CD4-positive, alpha-beta memory T cell (primary cell): ENCODE results near the gene ACADVL. TPM values are rescaled to one million over a fixed set of nuclear protein-coding genes. Genes with fewer than 3 reads are reported as not detected.

ENCODE experiments used
- CTCF ChIA-PET: fragments of 350-600 bp; sonication (Branson Sonifier 250); formaldehyde crosslinking; loops from one replicate; lab custom pipeline; 2021; ENCODE audit warnings: inconsistent platforms; ENCODE audit not compliant: partially characterized antibody; lab: Charles Lee
- POLR2A ChIA-PET: fragments of 350-600 bp; sonication (Branson Sonifier 250); formaldehyde crosslinking; loops from one replicate; lab custom pipeline; 2021; ENCODE audit not compliant: partially characterized antibody; lab: Charles Lee
- DNase-seq, 5 donors: peaks; one replicate each; pipeline versions ENCODE4 v3.0.0 to v3.0.0-alpha.2; 2020 to 2022; ENCODE audit warnings: mixed read lengths in 1 of 5
- H3K27ac ChIP-seq: one replicate; pipeline ENCODE4 v1.7.0; 2013; ENCODE audit warnings: low read depth, low read length
- H3K27me3 ChIP-seq: 2 replicates; pipeline ENCODE4 v1.7.0; 2013; ENCODE audit warnings: mild to moderate bottlenecking, low read length, moderate library complexity; ENCODE audit not compliant: insufficient read depth
- H3K36me3 ChIP-seq: 2 replicates; pipeline ENCODE4 v1.7.0; 2013; ENCODE audit warnings: mild to moderate bottlenecking, low read length, moderate library complexity; ENCODE audit not compliant: insufficient read depth
- H3K4me1 ChIP-seq: 2 replicates; pipeline ENCODE4 v1.7.0; 2013; ENCODE audit warnings: mild to moderate bottlenecking, low read length, moderate library complexity; ENCODE audit not compliant: insufficient read depth
- H3K4me3 ChIP-seq, 2 donors: one replicate each; pipeline ENCODE4 v1.7.0; 2013; ENCODE audit warnings: low read length in 2 of 2, mild to moderate bottlenecking in 1 of 2
- H3K9me3 ChIP-seq, 2 donors: one replicate each; pipeline ENCODE4 v1.7.0; 2013; ENCODE audit warnings: low read length in 2 of 2, control low read depth in 1 of 2; ENCODE audit not compliant: control insufficient read depth in 1 of 2
- H3K27ac Mint-ChIP-seq, 7 donors: one replicate each; pipeline ENCODE4 v1.8.0; 2020 to 2021; ENCODE audit warnings: mixed read lengths in 7 of 7, mild to moderate bottlenecking in 6 of 7, inconsistent platforms in 3 of 7, moderate library complexity in 3 of 7
- H3K27me3 Mint-ChIP-seq, 2 donors: one replicate each; pipeline ENCODE4 v1.8.0; 2020 to 2021; ENCODE audit warnings: mixed read lengths in 2 of 2
- H3K36me3 Mint-ChIP-seq, 2 donors: one replicate each; pipeline ENCODE4 v1.8.0; 2020 to 2021; ENCODE audit warnings: mixed read lengths in 2 of 2, inconsistent platforms in 1 of 2, mild to moderate bottlenecking in 1 of 2
- H3K4me1 Mint-ChIP-seq, 4 donors: one replicate each; pipeline ENCODE4 v1.8.0; 2020 to 2021; ENCODE audit warnings: mixed read lengths in 4 of 4, mild to moderate bottlenecking in 1 of 4
- H3K4me3 Mint-ChIP-seq, 8 donors: one replicate each; pipeline ENCODE4 v1.8.0; 2020 to 2021; ENCODE audit warnings: mixed read lengths in 8 of 8, mild to moderate bottlenecking in 7 of 8, moderate library complexity in 6 of 8, inconsistent platforms in 3 of 8
- H3K9me3 Mint-ChIP-seq, 8 donors: one replicate each; pipeline ENCODE4 v1.8.0; 2020 to 2021; ENCODE audit warnings: mixed read lengths in 8 of 8, mild to moderate bottlenecking in 5 of 8, inconsistent platforms in 3 of 8, moderate library complexity in 1 of 8
- intact Hi-C: fragments of 100-400 bp; cut with micrococcal nuclease; formaldehyde crosslinking; loops from one replicate; pipeline ENCODE4 v1.15.1; 2023
- polyA plus RNA-seq, 2 donors: library from polyadenylated mRNA; unstranded; fragments of 300-500 nt; fragmentation: Illumina TruSeq; gene quantifications; one replicate each; pipeline ENCODE4 v1.2.3, GENCODE V29; 2021
- total RNA-seq, 2 experiments: library from RNA; stranded (reverse); gene quantifications; one replicate each; pipeline ENCODE4 v1.2.3, GENCODE V29; 2021

Gene ACADVL
- total and polyA plus RNA-seq, 4 experiments from 2014 or later = 110 to 342 (median 229) TPM

DNA sequence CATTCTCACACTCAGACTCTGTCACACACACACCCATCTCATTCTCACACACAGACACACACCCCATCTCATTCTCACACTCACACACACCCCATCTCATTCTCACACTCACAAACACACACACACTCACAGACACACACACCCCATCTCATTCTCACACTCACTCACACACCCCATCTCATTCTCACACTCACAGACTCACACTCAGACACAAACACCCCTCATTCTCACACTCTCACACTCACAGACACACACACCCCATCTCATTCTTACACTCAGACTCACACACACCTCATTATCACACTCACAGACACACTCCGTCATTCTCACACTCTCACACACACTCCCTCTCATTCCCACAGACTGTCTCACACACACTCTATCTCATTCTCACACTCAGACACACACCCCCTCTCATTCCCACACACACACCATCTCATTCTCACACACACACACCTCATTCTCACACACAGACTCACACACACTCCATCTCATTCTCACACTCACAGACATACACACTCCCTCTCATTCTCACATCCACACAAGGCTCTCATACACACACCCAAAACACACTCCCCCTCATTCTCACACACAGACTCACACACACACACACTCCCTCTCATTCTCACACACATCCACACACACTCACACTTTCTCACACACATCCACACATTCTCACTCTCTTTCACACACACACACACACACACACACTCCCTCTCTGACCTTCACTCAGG is 43.5 kb upstream of the ACADVL start:
- H3K9me3 ChIP-seq = no peaks in the 10 kb centered on the region
- peaks cover 8 to 11% of the 10 kb centered on the region in 2 donors for H3K27me3 Mint-ChIP-seq
- no peak overlapping the region for H3K4me3 ChIP-seq
- no peak overlapping the region for H3K27ac Mint-ChIP-seq
- ChIA-PET POLR2A (no interaction called here), CTCF (interaction anchor here (0.9 to 3.0 kb wide), 5 partner anchors 12 to 130 kb away, joined by 3 to 12 read pairs (median 8); no protein-coding TSS in a partner anchor)
- DNase-seq = no peak
- no peak overlapping the region for H3K27ac ChIP-seq
- H3K4me1 ChIP-seq = peaks cover 25% of the 10 kb centered on the region
- H3K4me3 Mint-ChIP-seq = no peak overlapping the region
- intact Hi-C loops = no loop called here
- H3K27me3 ChIP-seq = peaks cover 18% of the 10 kb centered on the region
- H3K4me1 Mint-ChIP-seq = peaks cover 7 to 12% (median 8%) of the 10 kb centered on the region in 4 donors
- H3K9me3 Mint-ChIP-seq = peaks cover 0 to 2% (median 0%) of the 10 kb centered on the region in 8 donors
- no peaks in the 10 kb centered on the region for H3K36me3 Mint-ChIP-seq
- H3K36me3 ChIP-seq = no peaks in the 10 kb centered on the region

GRCh38 chr17:7176841-7177190 is 42.9 kb upstream of the ACADVL start:
- no peak overlapping the region for H3K4me3 ChIP-seq
- H3K27me3 ChIP-seq = peaks cover 18% of the 10 kb centered on the region
- Mint-ChIP-seq H3K27me3 (peaks cover 8 to 11% of the 10 kb centered on the region in 2 donors), H3K27ac (no peak overlapping the region), H3K36me3 (no peaks in the 10 kb centered on the region), H3K9me3 (no peaks in the 10 kb centered on the region), H3K4me3 (peak overlapping the region in 1 of 8 donors; percentile 68), H3K4me1 (peaks cover 7 to 12% (median 8%) of the 10 kb centered on the region in 4 donors)
- ChIA-PET CTCF (interaction anchor here (0.7 to 3.0 kb wide), 18 partner anchors 9 to 155 kb away, joined by 3 to 12 read pairs (median 4); no protein-coding TSS in a partner anchor), POLR2A (interaction anchor here (0.8 to 1.8 kb wide), 5 partner anchors 17 to 141 kb away, joined by 3 to 7 read pairs (median 3); partner anchors contain the start of genes ACADVL, DLG4, DVL2 and SLC16A13)
- H3K9me3 ChIP-seq = no peaks in the 10 kb centered on the region
- no peaks in the 10 kb centered on the region for H3K36me3 ChIP-seq
- peaks cover 25% of the 10 kb centered on the region for H3K4me1 ChIP-seq
- intact Hi-C loops = loop anchor here (1.0 kb wide), 2 partner anchors 125 to 131 kb away; no protein-coding TSS in a partner anchor
- DNase-seq = no peak
- no peak overlapping the region for H3K27ac ChIP-seq

GRCh38 chr17:7177191-7177953 is 42.4 kb upstream of the ACADVL start:
- H3K4me3 ChIP-seq = no peak overlapping the region
- no peak overlapping the region for H3K27ac ChIP-seq
- Mint-ChIP-seq H3K27me3 (peaks cover 8 to 11% of the 10 kb centered on the region in 2 donors), H3K27ac (peak overlapping the region in 4 of 7 donors; percentile 32 to 84 (median 48)), H3K4me3 (peak overlapping the region; percentile 66 to 78 (median 68)), H3K9me3 (no peaks in the 10 kb centered on the region), H3K4me1 (peaks cover 7 to 12% (median 8%) of the 10 kb centered on the region in 4 donors), H3K36me3 (no peaks in the 10 kb centered on the region)
- POLR2A ChIA-PET = interaction anchor here (0.8 to 1.8 kb wide), 7 partner anchors 17 to 165 kb away, joined by 3 to 7 read pairs (median 3); partner anchors contain the start of genes ACADVL, DLG4, DVL2 and GABARAP
- H3K36me3 ChIP-seq = no peaks in the 10 kb centered on the region
- CTCF ChIA-PET = interaction anchor here (0.7 to 3.0 kb wide), 19 partner anchors 9 to 594 kb away, joined by 3 to 12 read pairs (median 4); no protein-coding TSS in a partner anchor
- peaks cover 18% of the 10 kb centered on the region for H3K27me3 ChIP-seq
- H3K9me3 ChIP-seq = no peaks in the 10 kb centered on the region
- intact Hi-C loops = loop anchor here (1.0 kb wide), 2 partner anchors 125 to 131 kb away; no protein-coding TSS in a partner anchor
- DNase-seq = peak; percentile 57 to 67 (median 60)
- peaks cover 25% of the 10 kb centered on the region for H3K4me1 ChIP-seq

DNA sequence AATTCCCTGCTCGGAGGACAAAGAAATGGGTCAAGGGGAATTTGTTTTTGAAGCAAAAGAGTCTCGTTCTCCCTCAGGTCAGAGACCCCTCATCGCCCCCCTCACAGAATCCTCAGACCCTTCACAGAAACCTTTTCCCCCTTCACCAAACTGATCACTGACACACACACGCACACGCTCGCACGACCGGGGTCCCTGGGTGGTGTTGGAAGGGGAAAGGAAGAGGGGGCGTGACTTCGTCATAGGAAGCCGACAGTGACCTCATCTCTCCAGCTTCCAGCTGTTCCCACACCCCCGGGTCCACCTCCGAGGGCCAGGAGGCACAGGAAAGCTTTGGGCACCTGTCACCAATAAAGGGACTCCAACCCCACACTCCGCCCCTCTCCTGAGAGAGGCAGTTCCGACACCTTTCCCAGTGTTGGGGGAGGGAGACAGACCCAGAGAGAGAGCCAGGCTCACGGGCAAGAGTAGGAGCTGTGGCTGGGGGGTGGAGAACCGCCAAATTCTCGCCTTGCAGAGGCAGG is 41.7 kb upstream of the ACADVL start:
- peak overlapping the region in 4 of 7 donors; percentile 32 to 84 (median 66) for H3K27ac Mint-ChIP-seq
- Histone ChIP-seq H3K36me3 (no peaks in the 10 kb centered on the region), H3K9me3 (no peaks in the 10 kb centered on the region), H3K27ac (no peak overlapping the region), H3K27me3 (peaks cover 18% of the 10 kb centered on the region), H3K4me1 (peaks cover 25% of the 10 kb centered on the region), H3K4me3 (no peak overlapping the region)
- ChIA-PET POLR2A (interaction anchor here (1.0 to 1.8 kb wide), 6 partner anchors 41 to 166 kb away, joined by 3 to 7 read pairs (median 4); partner anchors contain the start of genes ACADVL, DLG4, DVL2 and GABARAP), CTCF (interaction anchor here (0.8 to 3.0 kb wide), 18 partner anchors 8 to 593 kb away, joined by 3 to 12 read pairs (median 4); no protein-coding TSS in a partner anchor)
- no peak for DNase-seq
- H3K36me3 Mint-ChIP-seq = no peaks in the 10 kb centered on the region
- peak overlapping the region in 7 of 8 donors; percentile 1 to 78 (median 67) for H3K4me3 Mint-ChIP-seq
- no peaks in the 10 kb centered on the region for H3K9me3 Mint-ChIP-seq
- peaks cover 8 to 11% of the 10 kb centered on the region in 2 donors for H3K27me3 Mint-ChIP-seq
- H3K4me1 Mint-ChIP-seq = peaks cover 7 to 12% (median 8%) of the 10 kb centered on the region in 4 donors
- intact Hi-C loops = loop anchor here (1.0 kb wide), 2 partner anchors 126 to 132 kb away; no protein-coding TSS in a partner anchor

- H3K9me3 Mint-ChIP-seq = no peaks in the 10 kb centered on the region
- Histone ChIP-seq H3K4me3 (no peak overlapping the region), H3K36me3 (no peaks in the 10 kb centered on the region), H3K27ac (no peak overlapping the region), H3K9me3 (no peaks in the 10 kb centered on the region), H3K27me3 (peaks cover 18% of the 10 kb centered on the region), H3K4me1 (peaks cover 25% of the 10 kb centered on the region)
- DNase-seq = no peak
- intact Hi-C loops = no loop called here
- POLR2A ChIA-PET = no interaction called here
- H3K36me3 Mint-ChIP-seq = no peaks in the 10 kb centered on the region
- H3K27me3 Mint-ChIP-seq = peaks cover 8 to 11% of the 10 kb centered on the region in 2 donors
- CTCF ChIA-PET = interaction anchor here (1.0 to 3.0 kb wide), 4 partner anchors 15 to 133 kb away, joined by 3 to 12 read pairs (median 7); no protein-coding TSS in a partner anchor
- H3K4me3 Mint-ChIP-seq = no peak overlapping the region
- H3K27ac Mint-ChIP-seq = peak overlapping the region in 1 of 7 donors; percentile 82
- H3K4me1 Mint-ChIP-seq = peaks cover 7 to 12% (median 8%) of the 10 kb centered on the region in 4 donors
Observed at GRCh38 chr17:7178973-7179316, 40.8 kb upstream of the ACADVL start.

DNA sequence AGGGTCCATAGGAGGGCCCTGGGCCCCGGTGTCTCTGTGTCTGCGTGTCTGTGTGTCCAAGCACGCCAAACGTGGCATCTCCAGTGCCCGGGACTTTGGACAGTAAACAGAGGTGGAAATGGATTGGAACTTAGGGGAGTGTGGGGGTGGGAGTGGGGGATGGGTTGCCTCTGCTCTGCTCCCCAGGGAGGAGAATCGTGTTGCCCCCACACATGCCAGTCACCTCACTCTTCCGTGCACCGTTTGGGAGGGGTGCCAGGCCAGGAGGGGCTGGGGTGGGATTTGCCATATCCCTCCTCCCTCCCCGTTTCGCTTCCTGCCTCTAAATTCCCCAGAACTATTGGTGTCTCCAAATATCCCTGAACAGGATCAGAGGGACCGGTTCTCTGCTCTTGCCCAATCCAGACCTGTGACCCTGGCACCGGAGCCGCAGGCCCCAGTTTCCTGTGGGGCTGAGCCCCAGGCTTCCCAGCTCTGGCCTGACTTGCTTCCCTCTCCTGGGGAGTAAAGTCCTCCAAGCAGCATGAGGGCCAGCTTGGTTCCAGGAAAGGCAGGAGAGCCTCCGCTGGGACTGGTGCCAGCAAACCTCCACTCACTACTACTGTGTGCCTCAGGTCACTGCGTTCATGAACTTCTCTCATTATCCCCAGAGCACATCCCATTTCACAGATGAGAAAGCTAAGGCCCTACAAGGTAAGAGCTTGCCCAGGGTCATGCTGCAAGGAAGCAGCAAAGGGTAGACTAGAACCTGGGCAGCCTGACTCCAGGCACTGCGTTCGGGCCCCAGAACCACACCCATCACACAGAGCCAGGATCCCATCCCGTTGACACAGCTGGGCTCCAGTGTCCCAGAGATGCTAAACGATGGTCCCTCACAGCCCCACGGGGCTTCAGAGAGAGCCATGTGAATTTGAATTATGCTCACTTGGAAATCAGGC is 40.2 kb upstream of the ACADVL start, which contains the start of gene ASGR1:
TSS of gene ASGR1 (minus strand) at position 54 of the 938 bp plus-strand sequence. CDS start 807 bp downstream, outside the sequence.
- ChIA-PET POLR2A (no interaction called here), CTCF (interaction anchor here (1.0 to 3.0 kb wide), 4 partner anchors 14 to 134 kb away, joined by 3 to 12 read pairs (median 7); no protein-coding TSS in a partner anchor)
- no peaks in the 10 kb centered on the region for H3K9me3 Mint-ChIP-seq
- DNase-seq = no peak
- no peak within 1 kb of the TSS for H3K4me3 ChIP-seq
- no peaks in the 10 kb centered on the region for H3K9me3 ChIP-seq
- no peaks in the 10 kb centered on the region for H3K36me3 Mint-ChIP-seq
- H3K27me3 Mint-ChIP-seq = peaks cover 8 to 11% of the 10 kb centered on the region in 2 donors
- H3K4me1 ChIP-seq = peaks cover 19% of the 10 kb centered on the region
- H3K27ac ChIP-seq = no peak within 1 kb of the TSS
- peaks cover 7 to 12% (median 8%) of the 10 kb centered on the region in 4 donors for H3K4me1 Mint-ChIP-seq
- intact Hi-C loops = no loop called here
- H3K4me3 Mint-ChIP-seq = peak within 1 kb of the TSS in 2 of 8 donors; percentile 66 to 78
- H3K36me3 ChIP-seq = no peaks in the 10 kb centered on the region
- peak within 1 kb of the TSS in 2 of 7 donors; percentile 22 to 82 for H3K27ac Mint-ChIP-seq
- H3K27me3 ChIP-seq = peaks cover 18% of the 10 kb centered on the region
